DOHH2 (cell line): Measurements from ENCODE around the gene ETV5.

Experiments used
- EZH2phosphoT487 ChIP-seq: fragments of 200-600 bp; sonication (generic); IDR thresholded peaks from 2 replicates; pipeline ENCODE4 v1.6.1; 2017; ENCODE audit warnings: borderline replicate concordance, mild to moderate bottlenecking, antibody characterized with exemption, low read length, moderate library complexity, mixed read lengths
- TF ChIP-seq, protein P1 (sequence below): fragments of 200-600 bp; sonication (generic); IDR thresholded peaks from one replicate; pipeline ENCODE4 v1.5.1; 2014; ENCODE audit warnings: antibody characterized with exemption, mild to moderate bottlenecking, low read depth, low read length; ENCODE audit not compliant: poor library complexity, severe bottlenecking

DNA sequence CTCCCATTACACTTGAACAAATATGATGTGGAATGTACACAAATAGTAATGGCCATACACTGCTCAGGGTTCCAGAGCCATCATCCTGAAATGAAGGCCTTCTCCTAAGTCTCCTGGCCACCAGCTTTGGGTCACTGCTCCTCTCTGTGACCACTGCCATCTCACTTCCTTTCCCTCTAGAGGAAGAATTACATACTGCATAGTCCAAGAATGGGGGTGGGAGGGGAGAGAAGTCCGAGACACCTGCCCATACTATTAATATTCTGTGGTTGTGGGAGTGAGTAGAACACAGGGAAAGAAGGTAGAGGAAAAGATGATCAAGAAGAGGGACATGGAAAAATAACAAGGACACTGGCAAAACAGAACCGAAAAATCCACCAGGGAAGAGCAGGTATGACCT, 20.6 kb downstream of the ETV5 start:
- TF ChIP-seq, protein P1, sequence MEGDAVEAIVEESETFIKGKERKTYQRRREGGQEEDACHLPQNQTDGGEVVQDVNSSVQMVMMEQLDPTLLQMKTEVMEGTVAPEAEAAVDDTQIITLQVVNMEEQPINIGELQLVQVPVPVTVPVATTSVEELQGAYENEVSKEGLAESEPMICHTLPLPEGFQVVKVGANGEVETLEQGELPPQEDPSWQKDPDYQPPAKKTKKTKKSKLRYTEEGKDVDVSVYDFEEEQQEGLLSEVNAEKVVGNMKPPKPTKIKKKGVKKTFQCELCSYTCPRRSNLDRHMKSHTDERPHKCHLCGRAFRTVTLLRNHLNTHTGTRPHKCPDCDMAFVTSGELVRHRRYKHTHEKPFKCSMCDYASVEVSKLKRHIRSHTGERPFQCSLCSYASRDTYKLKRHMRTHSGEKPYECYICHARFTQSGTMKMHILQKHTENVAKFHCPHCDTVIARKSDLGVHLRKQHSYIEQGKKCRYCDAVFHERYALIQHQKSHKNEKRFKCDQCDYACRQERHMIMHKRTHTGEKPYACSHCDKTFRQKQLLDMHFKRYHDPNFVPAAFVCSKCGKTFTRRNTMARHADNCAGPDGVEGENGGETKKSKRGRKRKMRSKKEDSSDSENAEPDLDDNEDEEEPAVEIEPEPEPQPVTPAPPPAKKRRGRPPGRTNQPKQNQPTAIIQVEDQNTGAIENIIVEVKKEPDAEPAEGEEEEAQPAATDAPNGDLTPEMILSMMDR: no peak
- no peak for TF ChIP-seq EZH2phosphoT487
